ENCODE results near the gene SARM1. TPM values are rescaled to one million over a fixed set of nuclear protein-coding genes. Genes with fewer than 3 reads are reported as not detected.

Gene SARM1
- total RNA-seq, 1 experiment from 2014 or later, result 5.1 TPM

DNA sequence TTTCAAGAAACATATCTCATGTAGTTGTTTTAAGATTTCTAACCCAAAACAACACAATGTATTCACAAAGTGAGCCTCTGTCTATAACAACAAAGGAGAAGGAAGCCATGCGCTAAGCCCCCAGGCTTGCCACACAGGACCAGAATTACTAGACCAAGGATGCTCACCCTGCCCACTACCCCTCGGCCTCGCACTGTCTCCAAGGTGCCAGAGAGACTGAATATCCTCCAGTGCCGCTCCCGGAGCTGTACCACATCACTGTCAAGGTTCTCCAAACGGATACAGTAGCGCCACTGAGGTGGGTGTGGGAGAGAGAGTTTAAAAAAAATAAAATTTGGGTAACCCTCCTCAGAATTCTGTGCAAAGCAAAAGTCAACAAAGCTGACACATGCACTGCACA, 21.2 kb upstream of the SARM1 start:
- Histone ChIP-seq H3K4ac (ENCODE audit: low read depth, low read length) (no peak overlapping the region), H2BK12ac (ENCODE audit: insufficient read length, low read depth, low read length) (no peak overlapping the region), H3K23ac (ENCODE audit: insufficient read length, low read depth, low read length) (no peak overlapping the region), H4K5ac (ENCODE audit: insufficient read length, low read depth, low read length) (no peak overlapping the region), H2BK5ac (ENCODE audit: insufficient read length, low read length) (no peak overlapping the region), H3K27me3 (ENCODE audit: insufficient read depth, low read length) (no peaks in the 10 kb centered on the region), H3K9me3 (ENCODE audit: control insufficient read depth, low read depth, low read length) (no peaks in the 10 kb centered on the region), H2BK120ac (ENCODE audit: low read depth, low read length, poor library complexity, severe bottlenecking) (no peak overlapping the region), H3K79me2 (ENCODE audit: insufficient read depth, low read length) (no peaks in the 10 kb centered on the region), H3K9ac (ENCODE audit: extremely low read depth, insufficient read length, low read length) (no peak overlapping the region), H2AFZ (ENCODE audit: low read length) (no peak overlapping the region), H3K4me2 (ENCODE audit: insufficient read depth, insufficient read length, low read length) (no peak overlapping the region), H2BK15ac (ENCODE audit: low read depth, low read length) (no peak overlapping the region), H2AK5ac (ENCODE audit: insufficient read length, low read length) (no peak overlapping the region), H3K18ac (ENCODE audit: insufficient read length, low read depth, low read length) (no peak overlapping the region), H3K79me1 (ENCODE audit: insufficient read depth, low read depth, low read length, poor library complexity, severe bottlenecking) (no peaks in the 10 kb centered on the region), H3K23me2 (ENCODE audit: insufficient read length, low read depth, low read length, poor library complexity, severe bottlenecking) (no peaks in the 10 kb centered on the region), H3K56ac (ENCODE audit: insufficient read length, low read depth, low read length) (no peak overlapping the region), H3K27ac (ENCODE audit: insufficient read length, low read depth, low read length) (no peak overlapping the region), H3K14ac (ENCODE audit: insufficient read depth, low read length) (no peak overlapping the region), H4K20me1 (ENCODE audit: control insufficient read depth, insufficient read depth, insufficient read length) (no peaks in the 10 kb centered on the region), H4K91ac (ENCODE audit: insufficient read length, low read depth, low read length) (no peak overlapping the region), H2BK20ac (ENCODE audit: low read depth, low read length, poor library complexity, severe bottlenecking) (no peak overlapping the region), H3T11ph (ENCODE audit: low read length) (no peak overlapping the region), H4K8ac (replicated peaks; ENCODE audit: insufficient read length, low read depth, low read length) (no peak overlapping the region), H3K4me1 (ENCODE audit: insufficient read depth, low read length) (no peaks in the 10 kb centered on the region)
- peaks cover 36 to 90% (median 75%) of the 10 kb centered on the region in 3 experiments; a peak in 6 of 7 replicates for H3K36me3 Mint-ChIP-seq (ENCODE audit: insufficient read depth in 1 of 3, low read depth in 3 of 3)
- H3K4me1 Mint-ChIP-seq, result peaks cover 16 to 17% of the 10 kb centered on the region in 2 experiments
- H3K27ac Mint-ChIP-seq, result no peak overlapping the region
- no peak for DNase-seq
- no peak for TF ChIP-seq CTCF (conservative IDR thresholded peaks at IDR 0.05)
- H3K27me3 Mint-ChIP-seq (ENCODE audit: low read depth), result no peaks in the 10 kb centered on the region
- no peaks in the 10 kb centered on the region for H3K9me3 Mint-ChIP-seq
- no CpG with 5 or more reads among the region's 7 CpGs for WGBS (ENCODE audit: extremely low coverage, insufficient read length, low lambda C conversion rate)
- H3K4me3 Mint-ChIP-seq, result no peak overlapping the region

Measured in H9 (cell line).